Lower leg skin (tissue), 3 donors: ENCODE measurements around the gene SAP30.

Experiments used
- POLR2A ChIP-seq, 2 donors: fragments of 450-650 bp; IDR thresholded peaks; one replicate each; pipeline ENCODE4 v1.6.1; 2016 to 2017; ENCODE audit warnings: antibody characterized with exemption in 2 of 2, mild to moderate bottlenecking in 1 of 2, moderate library complexity in 1 of 2
- TF ChIP-seq, protein P1 (sequence below), 3 donors: fragments of 450-650 bp; IDR thresholded peaks; one replicate each; pipeline ENCODE4 v1.5.1; 2016; ENCODE audit warnings: antibody characterized with exemption in 3 of 3, mild to moderate bottlenecking in 3 of 3, moderate library complexity in 2 of 3

DNA sequence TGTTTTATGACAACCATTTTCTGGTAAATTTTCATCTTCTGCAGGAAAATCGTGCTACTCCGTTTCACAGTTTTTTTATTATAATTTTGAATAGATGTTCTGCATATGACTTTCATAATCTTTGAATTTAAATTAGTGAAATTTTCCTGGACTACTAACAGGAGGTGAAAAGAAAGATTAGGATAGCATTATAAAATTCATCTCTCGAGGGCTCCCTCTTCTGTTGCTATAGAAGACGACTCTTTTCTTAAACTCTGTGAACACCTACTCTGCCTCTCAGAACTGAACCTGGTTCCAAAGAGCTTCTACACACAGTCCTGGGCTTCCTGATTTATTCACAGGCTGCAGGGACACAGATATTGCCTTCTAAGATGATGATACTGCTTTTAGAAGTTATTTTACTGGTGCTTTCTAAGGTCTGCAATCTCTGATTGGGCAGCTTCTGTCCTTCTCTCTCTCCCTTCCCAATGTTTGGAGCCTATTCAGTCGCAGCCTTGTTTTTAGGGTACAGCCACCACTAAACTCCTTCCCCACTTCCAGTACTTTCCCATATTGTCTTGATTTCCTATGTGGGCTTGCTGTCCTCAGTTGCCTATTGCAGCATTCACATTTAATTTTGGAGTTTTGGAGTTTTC is 10.1 kb upstream of the SAP30 start:
- TF ChIP-seq, protein P1, sequence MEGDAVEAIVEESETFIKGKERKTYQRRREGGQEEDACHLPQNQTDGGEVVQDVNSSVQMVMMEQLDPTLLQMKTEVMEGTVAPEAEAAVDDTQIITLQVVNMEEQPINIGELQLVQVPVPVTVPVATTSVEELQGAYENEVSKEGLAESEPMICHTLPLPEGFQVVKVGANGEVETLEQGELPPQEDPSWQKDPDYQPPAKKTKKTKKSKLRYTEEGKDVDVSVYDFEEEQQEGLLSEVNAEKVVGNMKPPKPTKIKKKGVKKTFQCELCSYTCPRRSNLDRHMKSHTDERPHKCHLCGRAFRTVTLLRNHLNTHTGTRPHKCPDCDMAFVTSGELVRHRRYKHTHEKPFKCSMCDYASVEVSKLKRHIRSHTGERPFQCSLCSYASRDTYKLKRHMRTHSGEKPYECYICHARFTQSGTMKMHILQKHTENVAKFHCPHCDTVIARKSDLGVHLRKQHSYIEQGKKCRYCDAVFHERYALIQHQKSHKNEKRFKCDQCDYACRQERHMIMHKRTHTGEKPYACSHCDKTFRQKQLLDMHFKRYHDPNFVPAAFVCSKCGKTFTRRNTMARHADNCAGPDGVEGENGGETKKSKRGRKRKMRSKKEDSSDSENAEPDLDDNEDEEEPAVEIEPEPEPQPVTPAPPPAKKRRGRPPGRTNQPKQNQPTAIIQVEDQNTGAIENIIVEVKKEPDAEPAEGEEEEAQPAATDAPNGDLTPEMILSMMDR (IDR thresholded peaks at IDR 0.05): no peak
- no peak for TF ChIP-seq POLR2A (IDR thresholded peaks at IDR 0.05)
